IPS-11a (cell line): ENCODE measurements around the gene DNAJA3.
"Not testable (repeated sequence)": the region's sequence is repeated elsewhere in the genome, so short reads cannot be mapped to it uniquely, and the experiment has no call there.

Experiments
- H3K4me3 ChIP-seq: one replicate; pipeline ENCODE4 v1.5.1; 2013; ENCODE audit warnings: low read depth, low read length, control low read depth

Gene DNAJA3

GRCh38 chr16:4386951-4387565 is 38.6 kb upstream of the DNAJA3 start:
- no peak overlapping the region for H3K4me3 ChIP-seq

GRCh38 chr16:4387781-4388180 is 37.9 kb upstream of the DNAJA3 start:
- no peak overlapping the region for H3K4me3 ChIP-seq

- no peak overlapping the region for H3K4me3 ChIP-seq
Measured at GRCh38 chr16:4388271-4389021, 37.2 kb upstream of the DNAJA3 start.

- no peak overlapping the region for H3K4me3 ChIP-seq
Measured at GRCh38 chr16:4389051-4389955, 36.4 kb upstream of the DNAJA3 start.

GRCh38 chr16:4390266-4391260 is 35.1 kb upstream of the DNAJA3 start:
- H3K4me3 ChIP-seq = no peak overlapping the region

- no peak overlapping the region for H3K4me3 ChIP-seq
Measured at GRCh38 chr16:4391631-4392381, 33.9 kb upstream of the DNAJA3 start.

- no peak overlapping the region for H3K4me3 ChIP-seq
Measured at GRCh38 chr16:4392382-4393239, 33.1 kb upstream of the DNAJA3 start.

GRCh38 chr16:4393240-4393600 is 32.4 kb upstream of the DNAJA3 start:
- no peak overlapping the region for H3K4me3 ChIP-seq

- H3K4me3 ChIP-seq = not testable (repeated sequence)
Measured at GRCh38 chr16:4393850-4394249, 31.8 kb upstream of the DNAJA3 start.

GRCh38 chr16:4395055-4395726 is 30.5 kb upstream of the DNAJA3 start:
- no peak overlapping the region for H3K4me3 ChIP-seq

- no peak overlapping the region for H3K4me3 ChIP-seq
Measured at GRCh38 chr16:4399001-4399730, 26.5 kb upstream of the DNAJA3 start.

- H3K4me3 ChIP-seq = no peak overlapping the region
Measured at GRCh38 chr16:4401094-4401501, 24.6 kb upstream of the DNAJA3 start.

- no peak overlapping the region for H3K4me3 ChIP-seq
Measured at GRCh38 chr16:4401510-4401909, 24.2 kb upstream of the DNAJA3 start.

- no peak overlapping the region for H3K4me3 ChIP-seq
Measured at GRCh38 chr16:4402439-4403132, 23.1 kb upstream of the DNAJA3 start.

GRCh38 chr16:4403133-4403949 is 22.3 kb upstream of the DNAJA3 start:
- H3K4me3 ChIP-seq = no peak overlapping the region

- no peak overlapping the region for H3K4me3 ChIP-seq
Measured at GRCh38 chr16:4404247-4404966, 21.3 kb upstream of the DNAJA3 start.
